IMR-90 (cell line): ENCODE measurements around the gene ADAMTS3. TPM values are rescaled to one million over a fixed set of nuclear protein-coding genes. Genes with fewer than 3 reads are reported as not detected.

Source experiments
- ATAC-seq: fragments of 200-7000 bp; cut with Tn5 transposase; 2 replicates; pipeline ENCODE4 v1.9.1; 2020; ENCODE audit warnings: low read depth, mild to moderate bottlenecking, moderate library complexity
- BruUV-seq: library from RNA; stranded (reverse); fragments of 400-500 nt; replicated peaks from 2 replicates; lab custom pipeline; 2021; lab: Mats Ljungman, UMichigan
- CTCF ChIA-PET: fragments of 300-600 bp; formaldehyde crosslinking; extraction: SDS; loops from one replicate; lab custom pipeline; 2021; ENCODE audit warnings: antibody characterized with exemption; lab: Yijun Ruan, JAX
- POLR2A ChIA-PET: fragments of 300-600 bp; sonication (Branson Sonifier 250); formaldehyde crosslinking; loops from one replicate; lab custom pipeline; 2022; ENCODE audit warnings: antibody characterized with exemption; ENCODE audit not compliant: unreplicated experiment; lab: Charles Lee
- DNase-seq: peaks from one replicate; pipeline ENCODE4 v3.0.0; 2013
- H2AFZ ChIP-seq: replicated peaks from 2 replicates; pipeline ENCODE3; 2013; ENCODE audit warnings: low read length, mild to moderate bottlenecking; ENCODE audit not compliant: poor library complexity
- H2AK5ac ChIP-seq: 2 replicates; pipeline ENCODE4 v1.6.1; 2013; ENCODE audit warnings: low read depth, low read length, inconsistent platforms
- H2AK9ac ChIP-seq: replicated peaks from 2 replicates; pipeline ENCODE3; 2013; ENCODE audit warnings: mild to moderate bottlenecking, low read depth, low read length, moderate library complexity; ENCODE audit not compliant: poor library complexity
- H2BK120ac ChIP-seq: 2 replicates; pipeline ENCODE4 v1.6.1; 2013; ENCODE audit warnings: low read depth, low read length, inconsistent platforms
- H2BK15ac ChIP-seq: 3 replicates; pipeline ENCODE4 v1.6.1; 2013; ENCODE audit warnings: low read depth, low read length, inconsistent platforms
- H2BK20ac ChIP-seq: 2 replicates; pipeline ENCODE4 v1.6.1; 2013; ENCODE audit warnings: low read depth, mild to moderate bottlenecking, inconsistent platforms, low read length, moderate library complexity
- H2BK5ac ChIP-seq: 2 replicates; pipeline ENCODE4 v1.6.1; 2013; ENCODE audit warnings: mild to moderate bottlenecking, low read depth, low read length, inconsistent platforms; ENCODE audit not compliant: poor library complexity, severe bottlenecking
- H3K14ac ChIP-seq: replicated peaks from 2 replicates; pipeline ENCODE4 v1.6.1; 2013; ENCODE audit warnings: low read depth, low read length, inconsistent platforms
- H3K18ac ChIP-seq: 2 replicates; pipeline ENCODE4 v1.6.1; 2013; ENCODE audit warnings: low read depth, low read length, control low read depth
- H3K23ac ChIP-seq: 2 replicates; pipeline ENCODE4 v1.6.1; 2013; ENCODE audit warnings: low read depth, low read length, inconsistent platforms
- H3K27ac ChIP-seq: 2 replicates; pipeline ENCODE4 v1.5.1; 2013; ENCODE audit warnings: mild to moderate bottlenecking, control low read depth, low read length; ENCODE audit not compliant: insufficient read depth
- H3K27me3 ChIP-seq: 2 replicates; pipeline ENCODE4 v1.6.1; 2013; ENCODE audit warnings: low read length; ENCODE audit not compliant: control insufficient read depth, insufficient read depth
- H3K36me3 ChIP-seq: 2 replicates; pipeline ENCODE4 v1.6.1; 2013; ENCODE audit warnings: low read length, mixed read lengths; ENCODE audit not compliant: control insufficient read depth, insufficient read depth
- H3K4ac ChIP-seq: 2 replicates; pipeline ENCODE4 v1.6.1; 2013; ENCODE audit warnings: low read depth, low read length, inconsistent platforms
- H3K4me1 ChIP-seq: 2 replicates; pipeline ENCODE4 v1.6.1; 2013; ENCODE audit warnings: low read length, mixed read lengths; ENCODE audit not compliant: control insufficient read depth, insufficient read depth
- H3K4me2 ChIP-seq: 2 replicates; pipeline ENCODE4 v1.6.1; 2013; ENCODE audit warnings: low read depth, mild to moderate bottlenecking, control low read depth, low read length, moderate library complexity
- H3K4me3 ChIP-seq: 2 replicates; pipeline ENCODE4 v1.5.1; 2013; ENCODE audit warnings: low read depth, mild to moderate bottlenecking, control low read depth, low read length, moderate library complexity; ENCODE audit not compliant: insufficient read depth
- H3K56ac ChIP-seq: 2 replicates; pipeline ENCODE4 v1.6.1; 2013; ENCODE audit warnings: low read length, inconsistent platforms; ENCODE audit not compliant: insufficient read depth; ENCODE audit errors: extremely low read depth
- H3K79me1 ChIP-seq, 2 experiments: 2 replicates each; pipeline ENCODE4 v1.6.1; 2013; ENCODE audit warnings: low read length in 2 of 2, inconsistent platforms in 1 of 2, low read depth in 1 of 2
- H3K9ac ChIP-seq: 2 replicates; pipeline ENCODE4 v1.6.1; 2013; ENCODE audit warnings: low read depth, low read length, control low read depth
- H3K9me1 ChIP-seq: 2 replicates; pipeline ENCODE4 v1.6.1; 2013; ENCODE audit warnings: low read length, inconsistent platforms; ENCODE audit not compliant: insufficient read depth
- H3K9me3 ChIP-seq: 2 replicates; pipeline ENCODE4 v1.6.1; 2013; ENCODE audit warnings: low read length; ENCODE audit not compliant: control insufficient read depth, insufficient read depth
- H4K20me1 ChIP-seq: 2 replicates; pipeline ENCODE4 v1.6.1; 2013; ENCODE audit warnings: low read length, inconsistent platforms; ENCODE audit not compliant: insufficient read depth
- H4K5ac ChIP-seq: 2 replicates; pipeline ENCODE4 v1.6.1; 2013; ENCODE audit warnings: mild to moderate bottlenecking, low read depth, low read length, control low read depth
- H4K8ac ChIP-seq, 2 experiments: 2 replicates each; pipeline ENCODE4 v1.6.1; 2013; ENCODE audit warnings: low read depth in 2 of 2, low read length in 2 of 2, control low read depth in 1 of 2, inconsistent platforms in 1 of 2
- H4K91ac ChIP-seq: 2 replicates; pipeline ENCODE4 v1.6.1; 2013; ENCODE audit warnings: low read depth, low read length, inconsistent platforms; ENCODE audit not compliant: insufficient read depth
- BHLHE40 ChIP-seq: fragments of 150-350 bp; IDR thresholded peaks from 2 replicates; pipeline ENCODE4 v1.6.1; 2016; ENCODE audit warnings: mild to moderate bottlenecking, low read depth, low read length
- CEBPB ChIP-seq: IDR thresholded peaks from 2 replicates; pipeline ENCODE4 v1.6.1; 2012; ENCODE audit warnings: low read depth, low read length, improper control_type of control experiment
- POLR2A ChIP-seq: IDR thresholded peaks from 2 replicates; pipeline ENCODE4 v1.6.1; 2012; ENCODE audit warnings: mild to moderate bottlenecking, low read depth, low read length
- WGBS, 2 experiments: methylation state at CpG; one replicate each; pipeline versions ENCODE4 v1.1.5 to v1.1.7; 2013; ENCODE audit warnings: missing lambda C conversion rate in 2 of 2; ENCODE audit not compliant: insufficient read length in 1 of 2; ENCODE audit errors: extremely low coverage in 2 of 2; 5-methylcytosine and 5-hydroxymethylcytosine counted together
- dilution Hi-C: fragments of 300-500 bp; cut with HindIII; formaldehyde crosslinking; loops from one replicate; pipeline ENCODE4 v1.14.3; 2018; ENCODE audit warnings: low sequenced_read_pairs; ENCODE audit not compliant: unreplicated experiment
- in situ Hi-C: fragments of 300-500 bp; cut with MboI; formaldehyde crosslinking; loops from 3 replicates; pipeline ENCODE4 v1.14.3; 2019; ENCODE audit warnings: low sequenced_read_pairs, inconsistent platforms, mixed read lengths
- intact Hi-C: fragments of 100-400 bp; cut with micrococcal nuclease; formaldehyde crosslinking; loops from 2 replicates; pipeline ENCODE4 v1.10.0; 2022
- polyA plus RNA-seq, 3 experiments: library from polyadenylated mRNA; depleted of rRNA; stranded (reverse); fragments of >200 nt; gene quantifications; 2 replicates each; pipeline ENCODE4 v1.2.3, GENCODE V29; 2012; ENCODE audit warnings: low replicate concordance in 1 of 3
- total RNA-seq: library from RNA; depleted of rRNA; stranded (reverse); fragments of >200 nt; gene quantifications from 2 replicates; pipeline ENCODE4 v1.2.3, GENCODE V29; 2012

The ADAMTS3 gene
- total and polyA plus RNA-seq, 2 of the 4 experiments (the other 2 are of a cell fraction): 0.68 to 2.9 TPM

DNA sequence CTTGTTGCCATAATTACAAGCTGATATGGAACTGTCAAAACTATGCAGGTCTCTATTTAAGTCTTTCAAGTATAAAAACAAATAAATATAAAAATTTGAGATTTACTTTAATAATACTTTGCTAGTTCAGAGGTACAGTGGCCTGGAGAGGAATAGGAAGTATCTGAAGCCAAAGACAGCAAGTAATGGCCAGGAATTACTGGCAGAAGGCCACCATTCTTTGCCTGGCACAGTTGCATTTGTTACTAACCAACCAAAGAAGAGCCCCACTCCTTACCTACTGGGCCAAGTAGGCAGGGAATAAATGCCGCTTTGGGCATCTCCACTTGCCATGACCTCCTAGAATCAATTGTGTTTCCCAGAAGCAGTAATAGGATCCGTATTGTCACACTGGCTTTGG is 13.8 kb upstream of the ADAMTS3 start:
- Histone ChIP-seq H3K4me2 (no peak overlapping the region), H3K9ac (no peak overlapping the region), H2AK5ac (no peak overlapping the region), H2BK20ac (no peak overlapping the region), H3K79me1 (no peaks in the 10 kb centered on the region), H2AK9ac (no peak overlapping the region), H3K14ac (no peak overlapping the region), H4K5ac (no peak overlapping the region), H3K27me3 (no peaks in the 10 kb centered on the region; the same call in 1 of the 2 replicates), H3K9me1 (no peaks in the 10 kb centered on the region), H3K9me3 (no peaks in the 10 kb centered on the region), H2BK5ac (no peak overlapping the region), H2AFZ (no peak overlapping the region), H3K4ac (no peak overlapping the region), H3K18ac (no peak overlapping the region), H3K4me3 (no peak overlapping the region), H3K36me3 (no peaks in the 10 kb centered on the region), H3K4me1 (no peaks in the 10 kb centered on the region), H2BK120ac (no peak overlapping the region), H4K91ac (no peak overlapping the region), H4K20me1 (no peaks in the 10 kb centered on the region), H2BK15ac (no peak overlapping the region), H3K56ac (no peak overlapping the region), H4K8ac (no peak overlapping the region), H3K27ac (no peak overlapping the region), H3K23ac (no peak overlapping the region)
- dilution Hi-C loops: no loop called here
- DNase-seq (no peak), ATAC-seq (no peak)
- WGBS, 2 experiments: no CpG with 5 or more reads among the region's 2 CpGs
- TF ChIP-seq POLR2A (no peak), CEBPB (no peak), BHLHE40 (no peak)
- BruUV-seq: no TSS peak
- ChIA-PET CTCF (no interaction called here), POLR2A (no interaction called here)
- in situ Hi-C loops: no loop called here
- intact Hi-C loops: no loop called here
